Peyer's patch (tissue), 4 donors: ENCODE measurements around the gene TRAF3.

Experiments used
- POLR2A ChIP-seq, 2 donors: fragments of 450-650 bp; IDR thresholded peaks; one replicate each; pipeline ENCODE4 v1.5.1; 2017; ENCODE audit warnings: antibody characterized with exemption in 2 of 2, mild to moderate bottlenecking in 2 of 2, moderate library complexity in 2 of 2
- TF ChIP-seq, protein P1 (sequence below), 6 experiments: fragments of 450-650 bp in 4 of 6; fragments of 200-600 bp in 2 of 6; sonication (generic) in 1 of 6; IDR thresholded peaks; one replicate each; pipeline ENCODE4 v1.5.1; 2017 to 2019; ENCODE audit warnings: antibody characterized with exemption in 6 of 6, mild to moderate bottlenecking in 3 of 6, moderate library complexity in 1 of 6

DNA sequence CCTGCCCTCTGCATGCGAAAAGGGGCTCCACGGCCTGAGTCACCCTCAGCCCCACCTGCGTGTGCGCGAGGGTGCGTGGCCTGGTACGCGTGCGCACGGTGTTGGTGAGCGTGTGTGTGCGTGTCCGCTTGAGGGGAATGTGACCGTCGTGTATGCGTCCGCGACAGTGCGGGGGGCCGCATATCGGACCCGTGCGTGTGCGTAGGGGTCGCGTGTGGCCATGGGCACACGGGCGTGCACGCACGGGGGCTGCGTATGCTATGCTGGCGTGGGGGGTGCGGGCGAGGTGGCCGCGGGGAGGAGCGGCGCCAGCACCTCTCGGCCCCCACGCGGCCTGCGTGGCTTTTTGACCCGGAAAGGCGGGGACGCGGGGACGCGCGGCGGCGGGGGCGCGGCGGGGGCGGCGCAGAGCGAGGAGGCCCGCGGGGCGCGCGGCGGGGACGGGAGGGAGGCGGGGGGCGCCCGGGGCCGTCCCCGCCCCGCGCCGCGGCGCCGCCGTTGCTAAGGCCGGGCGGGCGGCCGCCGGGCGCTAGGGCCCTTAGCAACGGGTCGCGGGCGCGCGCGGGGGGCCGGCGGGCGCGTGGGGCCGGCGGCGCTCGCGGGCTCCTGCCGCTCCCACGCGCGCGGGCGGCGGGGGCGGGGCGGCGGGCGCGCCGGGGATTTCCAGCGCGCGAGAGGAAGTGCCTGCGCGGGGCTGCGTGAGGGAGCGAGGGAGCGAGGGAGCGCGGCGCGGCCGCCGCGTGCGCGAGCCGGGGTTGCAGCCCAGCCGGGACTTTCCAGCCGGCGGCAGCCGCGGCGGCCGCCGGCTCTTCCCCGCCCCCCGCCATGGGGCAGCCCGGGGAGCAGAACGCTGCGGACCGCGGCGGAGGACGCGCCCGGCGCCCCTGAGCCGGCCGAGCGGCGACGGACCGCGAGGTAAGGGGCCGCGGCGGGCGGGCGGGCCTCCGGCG is at the start of gene TRAF3:
- TF ChIP-seq, protein P1, sequence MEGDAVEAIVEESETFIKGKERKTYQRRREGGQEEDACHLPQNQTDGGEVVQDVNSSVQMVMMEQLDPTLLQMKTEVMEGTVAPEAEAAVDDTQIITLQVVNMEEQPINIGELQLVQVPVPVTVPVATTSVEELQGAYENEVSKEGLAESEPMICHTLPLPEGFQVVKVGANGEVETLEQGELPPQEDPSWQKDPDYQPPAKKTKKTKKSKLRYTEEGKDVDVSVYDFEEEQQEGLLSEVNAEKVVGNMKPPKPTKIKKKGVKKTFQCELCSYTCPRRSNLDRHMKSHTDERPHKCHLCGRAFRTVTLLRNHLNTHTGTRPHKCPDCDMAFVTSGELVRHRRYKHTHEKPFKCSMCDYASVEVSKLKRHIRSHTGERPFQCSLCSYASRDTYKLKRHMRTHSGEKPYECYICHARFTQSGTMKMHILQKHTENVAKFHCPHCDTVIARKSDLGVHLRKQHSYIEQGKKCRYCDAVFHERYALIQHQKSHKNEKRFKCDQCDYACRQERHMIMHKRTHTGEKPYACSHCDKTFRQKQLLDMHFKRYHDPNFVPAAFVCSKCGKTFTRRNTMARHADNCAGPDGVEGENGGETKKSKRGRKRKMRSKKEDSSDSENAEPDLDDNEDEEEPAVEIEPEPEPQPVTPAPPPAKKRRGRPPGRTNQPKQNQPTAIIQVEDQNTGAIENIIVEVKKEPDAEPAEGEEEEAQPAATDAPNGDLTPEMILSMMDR (IDR thresholded peaks at IDR 0.05): no peak
- TF ChIP-seq POLR2A (IDR thresholded peaks at IDR 0.05): no peak
